Measurements from ENCODE around the gene ZMPSTE24.
A peak's percentile ranks its signal among the peaks of the same experiment; 100 is the strongest.
"Not testable (repeated sequence)": the region's sequence is repeated elsewhere in the genome, so short reads cannot be mapped to it uniquely, and the experiment has no call there.

ZMPSTE24 gene

DNA sequence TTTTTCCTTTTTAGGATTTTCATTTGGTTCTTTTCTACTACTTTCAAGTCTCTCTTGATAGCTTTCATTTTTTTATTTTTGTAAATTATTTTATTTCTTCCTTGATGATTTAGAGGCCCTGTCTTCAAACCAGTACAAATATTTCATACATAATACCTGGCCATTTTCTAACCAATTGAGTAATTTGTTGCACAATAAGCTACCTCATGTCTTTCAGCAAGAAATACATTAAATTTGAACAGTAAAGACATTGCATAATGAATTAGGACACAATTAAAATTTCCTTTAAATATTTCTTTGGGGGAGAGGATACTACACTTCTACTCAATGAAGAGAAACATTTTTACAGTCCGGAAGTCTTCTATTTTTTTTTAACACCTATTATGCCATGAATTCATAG lies 74.7 kb downstream of the ZMPSTE24 start:
- no peak for DNase-seq

GRCh38 chr1:40337443-40337842 lies 79.4 kb downstream of the ZMPSTE24 start:
- DNase-seq, result no peak

- DNase-seq, result peak; percentile 92
Observed at GRCh38 chr1:40338745-40339419, 80.8 kb downstream of the ZMPSTE24 start.

DNA sequence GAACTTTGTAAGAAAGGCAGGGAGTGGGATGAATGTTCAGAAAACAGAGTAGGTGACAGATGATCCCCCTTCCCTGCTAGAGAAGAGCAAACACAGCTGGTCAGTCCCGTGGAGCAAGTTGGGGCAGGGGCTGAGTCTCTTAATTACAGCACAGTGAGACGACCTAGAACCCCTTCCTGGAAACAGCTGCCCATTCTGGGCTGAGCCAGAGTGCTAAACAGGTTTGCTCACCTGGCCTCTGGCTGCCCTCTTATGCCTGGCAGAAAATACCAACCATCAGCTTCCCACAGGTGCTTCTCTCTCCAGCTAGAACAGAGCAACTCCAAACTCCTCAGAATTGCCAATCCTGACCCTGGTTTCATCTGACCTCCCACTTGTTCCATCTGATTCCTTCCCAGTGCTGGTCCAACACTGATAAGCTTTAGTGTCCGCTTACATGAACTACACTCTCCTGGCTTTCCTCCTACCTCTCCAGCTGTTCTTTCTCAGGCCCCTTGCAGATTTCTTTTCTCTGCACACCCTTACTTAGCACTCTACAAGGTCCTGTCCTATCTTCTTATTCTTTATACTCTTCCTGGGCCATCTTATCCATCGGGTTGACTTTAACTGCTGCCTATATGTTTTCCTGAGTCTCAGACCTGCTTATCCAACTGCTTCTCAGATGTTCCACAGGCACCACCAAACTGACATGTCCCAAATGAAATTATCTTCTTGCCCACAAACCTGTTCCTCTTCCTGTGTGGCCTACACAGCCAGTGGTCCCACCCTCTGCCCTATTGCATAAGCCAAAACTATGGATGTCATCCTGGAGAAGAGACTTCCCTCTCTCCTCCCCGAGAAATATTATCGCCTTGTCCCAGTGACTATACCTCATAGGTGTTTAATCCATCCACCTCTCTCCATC lies 81.6 kb downstream of the ZMPSTE24 start:
- no peak for DNase-seq

DNA sequence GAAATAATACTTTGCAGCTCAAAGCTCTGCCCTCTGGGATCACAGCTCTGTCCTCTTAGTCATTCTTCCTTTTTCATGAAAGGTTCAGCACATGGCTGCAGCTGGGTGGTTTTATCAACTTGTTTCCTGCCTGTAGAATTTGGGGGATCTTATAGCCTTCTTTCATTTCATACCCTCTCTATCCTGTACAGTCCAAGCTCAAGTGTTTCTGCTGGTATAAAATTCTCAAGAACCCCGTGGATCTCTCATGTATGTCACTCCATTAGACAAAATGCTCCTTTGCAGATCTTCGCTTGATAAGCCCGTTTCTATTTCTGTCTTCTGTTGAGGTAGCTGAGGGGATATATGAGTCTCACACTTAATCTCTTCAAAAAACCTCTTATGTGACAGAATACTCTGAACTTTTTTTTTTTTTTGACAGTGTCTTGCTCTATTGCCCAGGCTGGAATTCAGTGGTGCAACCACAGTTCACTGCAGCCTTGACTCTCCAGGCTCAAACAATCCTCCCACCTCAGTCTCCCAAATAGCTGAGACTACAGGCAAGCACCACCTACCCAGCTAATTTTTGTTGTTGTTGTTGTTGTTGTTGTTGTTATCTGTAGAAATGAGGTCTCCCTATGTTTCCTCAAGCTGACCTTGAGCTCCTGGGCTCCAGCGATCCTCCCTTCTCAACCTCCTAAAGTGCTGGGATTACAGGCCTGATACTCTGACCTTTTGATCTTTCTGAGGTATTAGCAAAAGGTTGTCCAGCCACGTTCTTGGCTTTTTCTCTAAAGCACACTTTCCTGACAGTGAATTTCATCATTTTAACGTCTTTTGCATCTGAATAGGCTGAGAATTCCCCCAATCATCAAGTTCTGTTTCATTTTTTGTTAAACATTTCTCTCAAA lies 83.7 kb downstream of the ZMPSTE24 start:
- DNase-seq, result no peak

DNA sequence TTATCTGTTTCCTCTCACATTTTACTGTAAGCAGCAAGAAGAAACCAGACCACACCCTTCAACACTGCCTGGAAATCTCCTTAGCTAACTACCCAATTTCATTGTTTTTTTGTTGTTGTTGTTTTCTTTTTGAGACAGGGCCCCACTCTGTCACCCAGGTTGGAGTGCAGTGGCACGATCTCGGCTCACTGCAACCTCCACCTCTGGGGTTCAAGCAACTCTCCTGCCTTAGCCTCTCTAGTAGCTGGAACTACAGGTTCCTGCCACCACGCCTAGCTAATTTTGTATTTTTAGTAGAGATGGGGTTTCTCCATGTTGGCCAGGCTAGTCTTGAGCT lies 84.3 kb downstream of the ZMPSTE24 start:
- not testable (repeated sequence) for DNase-seq
